Activated CD8-positive, alpha-beta T cell treated with anti-CD3 and anti-CD28 coated beads for 36 hours (primary cell): ENCODE results near the gene MAPK12. TPM values are rescaled to one million over a fixed set of nuclear protein-coding genes. Genes with fewer than 3 reads are reported as not detected.

Experiments
- ATAC-seq: fragments of 200-7000 bp; cut with Tn5 transposase; one replicate; pipeline ENCODE4 v1.10.0; 2021; ENCODE audit warnings: mild to moderate bottlenecking, moderate library complexity
- CTCF ChIA-PET: fragments of 350-600 bp; sonication (Branson Sonifier 250); formaldehyde crosslinking; loops from one replicate; lab custom pipeline; 2021; ENCODE audit warnings: antibody characterized with exemption; lab: Charles Lee
- POLR2A ChIA-PET: fragments of 350-600 bp; sonication (Branson Sonifier 250); formaldehyde crosslinking; loops from one replicate; lab custom pipeline; 2021; ENCODE audit warnings: antibody characterized with exemption; lab: Charles Lee
- DNase-seq: peaks from one replicate; pipeline ENCODE4 v3.0.0-alpha.2; 2020
- H3K27ac Mint-ChIP-seq: one replicate; pipeline ENCODE4 v1.8.0; 2021; ENCODE audit warnings: mild to moderate bottlenecking, mixed read lengths
- H3K27me3 Mint-ChIP-seq: one replicate; pipeline ENCODE4 v1.8.0; 2021; ENCODE audit warnings: mixed read lengths
- H3K36me3 Mint-ChIP-seq: one replicate; pipeline ENCODE4 v1.8.0; 2021; ENCODE audit warnings: low read depth, mixed read lengths
- H3K4me1 Mint-ChIP-seq: one replicate; pipeline ENCODE4 v1.8.0; 2021; ENCODE audit warnings: low read depth, mixed read lengths
- H3K4me3 Mint-ChIP-seq: one replicate; pipeline ENCODE4 v1.8.0; 2021; ENCODE audit warnings: mild to moderate bottlenecking, moderate library complexity, mixed read lengths
- H3K9me3 Mint-ChIP-seq: one replicate; pipeline ENCODE4 v1.8.0; 2021; ENCODE audit warnings: mixed read lengths
- intact Hi-C: fragments of 100-400 bp; cut with micrococcal nuclease; formaldehyde crosslinking; loops from one replicate; pipeline ENCODE4 v1.10.0; 2022
- total RNA-seq, 2 experiments: library from RNA; stranded (reverse); gene quantifications; one replicate each; pipeline ENCODE4 v1.2.3, GENCODE V29; 2021
- TF ChIP-seq, protein P1 (sequence below): fragments of 200-600 bp; IDR thresholded peaks from one replicate; pipeline ENCODE4 v1.8.0; 2022; ENCODE audit warnings: antibody characterized with exemption, mild to moderate bottlenecking

The MAPK12 gene
- total RNA-seq, 2 experiments from 2014 or later, result 7.9 to 9.2 TPM

DNA sequence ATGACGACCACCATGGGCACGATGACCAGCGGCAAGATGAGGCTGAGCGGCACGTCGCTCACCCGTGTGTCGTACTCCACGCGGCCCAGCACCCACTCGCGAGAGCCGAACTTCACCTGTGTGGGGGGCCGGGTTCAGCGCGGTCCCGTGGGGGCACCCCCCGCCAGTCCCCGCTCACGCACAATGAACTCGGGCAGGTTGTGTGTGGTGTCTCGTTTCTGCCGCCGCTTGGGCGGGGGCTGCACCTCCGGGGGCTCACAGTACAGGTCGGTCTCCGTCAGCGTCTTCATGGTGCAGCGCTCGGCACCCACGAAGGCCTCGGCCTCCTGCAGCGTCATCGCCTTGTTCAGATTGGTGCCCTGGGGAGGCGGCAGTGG is 19.9 kb upstream of the MAPK12 start:
- ATAC-seq (no peak), DNase-seq (no peak)
- peaks cover 2% of the 10 kb centered on the region for H3K36me3 Mint-ChIP-seq
- ChIA-PET POLR2A (no interaction called here), CTCF (no interaction called here)
- no peaks in the 10 kb centered on the region for H3K9me3 Mint-ChIP-seq
- no peaks in the 10 kb centered on the region for H3K27me3 Mint-ChIP-seq
- H3K4me3 Mint-ChIP-seq, result no peak overlapping the region
- no peak overlapping the region for H3K27ac Mint-ChIP-seq
- TF ChIP-seq, protein P1, sequence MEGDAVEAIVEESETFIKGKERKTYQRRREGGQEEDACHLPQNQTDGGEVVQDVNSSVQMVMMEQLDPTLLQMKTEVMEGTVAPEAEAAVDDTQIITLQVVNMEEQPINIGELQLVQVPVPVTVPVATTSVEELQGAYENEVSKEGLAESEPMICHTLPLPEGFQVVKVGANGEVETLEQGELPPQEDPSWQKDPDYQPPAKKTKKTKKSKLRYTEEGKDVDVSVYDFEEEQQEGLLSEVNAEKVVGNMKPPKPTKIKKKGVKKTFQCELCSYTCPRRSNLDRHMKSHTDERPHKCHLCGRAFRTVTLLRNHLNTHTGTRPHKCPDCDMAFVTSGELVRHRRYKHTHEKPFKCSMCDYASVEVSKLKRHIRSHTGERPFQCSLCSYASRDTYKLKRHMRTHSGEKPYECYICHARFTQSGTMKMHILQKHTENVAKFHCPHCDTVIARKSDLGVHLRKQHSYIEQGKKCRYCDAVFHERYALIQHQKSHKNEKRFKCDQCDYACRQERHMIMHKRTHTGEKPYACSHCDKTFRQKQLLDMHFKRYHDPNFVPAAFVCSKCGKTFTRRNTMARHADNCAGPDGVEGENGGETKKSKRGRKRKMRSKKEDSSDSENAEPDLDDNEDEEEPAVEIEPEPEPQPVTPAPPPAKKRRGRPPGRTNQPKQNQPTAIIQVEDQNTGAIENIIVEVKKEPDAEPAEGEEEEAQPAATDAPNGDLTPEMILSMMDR, result no peak
- intact Hi-C loops, result no loop called here
- H3K4me1 Mint-ChIP-seq, result no peaks in the 10 kb centered on the region

DNA sequence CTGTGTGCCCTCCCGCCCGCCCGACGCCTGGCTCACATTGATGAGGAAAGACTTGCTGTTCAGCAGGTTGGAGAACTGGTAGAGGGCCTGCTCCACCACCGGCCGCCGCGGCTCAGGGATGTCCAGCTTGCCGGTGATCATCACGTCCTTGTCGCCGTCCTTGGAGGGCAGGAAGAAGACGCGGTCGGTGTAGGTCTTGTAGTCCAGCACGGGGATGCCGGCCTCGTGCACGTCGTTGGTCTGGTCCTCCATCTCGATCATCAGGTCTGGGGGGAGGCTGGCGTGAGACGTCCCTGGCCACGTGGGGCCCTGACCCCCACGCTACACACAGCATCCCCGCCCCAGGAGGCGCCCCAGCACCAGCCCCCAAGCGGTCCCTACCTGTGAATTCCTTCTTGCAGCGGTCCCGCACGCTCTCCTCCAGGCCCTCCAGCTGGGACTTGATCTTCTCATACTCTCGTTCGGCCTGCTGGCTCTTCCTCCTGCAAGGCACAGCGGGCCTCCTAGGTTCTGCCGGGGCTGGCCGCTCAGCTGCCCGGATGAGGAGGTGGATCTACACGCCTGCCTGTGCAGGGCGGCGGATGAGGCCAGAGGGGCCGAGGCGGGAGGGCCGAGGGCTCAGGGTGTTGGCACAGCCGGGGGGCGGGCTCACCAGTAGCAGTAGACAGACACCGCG is 19.4 kb upstream of the MAPK12 start:
- Mint-ChIP-seq H3K27ac (no peak overlapping the region), H3K4me1 (no peaks in the 10 kb centered on the region), H3K36me3 (peaks cover 2% of the 10 kb centered on the region), H3K9me3 (no peaks in the 10 kb centered on the region), H3K4me3 (no peak overlapping the region), H3K27me3 (no peaks in the 10 kb centered on the region)
- DNase-seq, result no peak
- ATAC-seq, result no peak
- ChIA-PET POLR2A (no interaction called here), CTCF (no interaction called here)
- TF ChIP-seq, protein P1, result no peak
- intact Hi-C loops, result no loop called here

DNA sequence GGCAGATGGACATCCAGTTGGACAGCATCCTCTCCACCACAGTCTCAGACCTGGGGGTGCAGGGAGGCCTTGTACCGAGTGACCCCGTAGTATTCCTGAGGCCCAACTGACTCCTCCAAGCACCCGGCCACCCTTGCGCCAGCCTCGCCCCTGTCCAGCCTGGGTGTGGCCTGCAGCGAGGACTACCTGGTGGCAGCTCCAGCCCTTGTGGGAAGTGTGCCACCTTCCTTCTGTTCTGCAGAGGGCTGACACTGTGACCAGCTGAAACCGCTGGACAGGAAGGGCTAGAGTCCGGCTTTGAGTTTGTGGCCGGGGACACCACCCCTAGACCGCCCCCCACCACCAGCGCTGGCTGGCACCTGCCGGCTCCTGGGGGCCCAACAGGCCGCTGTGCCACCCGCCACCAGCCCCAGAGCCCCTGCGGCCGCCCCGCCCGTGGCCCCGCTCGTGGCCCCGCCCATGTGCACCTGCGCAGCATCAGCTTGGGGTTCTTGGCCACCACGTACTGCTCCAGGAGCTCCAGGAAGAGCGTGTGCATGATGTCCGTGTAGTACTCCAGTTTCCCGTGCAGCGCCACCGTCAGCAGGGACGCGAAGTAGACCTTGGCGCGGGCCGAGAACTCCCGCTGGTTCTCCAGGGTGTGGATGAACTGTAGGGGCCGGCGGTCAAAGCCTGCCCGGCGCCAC is 18.7 kb upstream of the MAPK12 start:
- ATAC-seq, result no peak
- H3K4me1 Mint-ChIP-seq, result no peaks in the 10 kb centered on the region
- POLR2A ChIA-PET, result no interaction called here

DNA sequence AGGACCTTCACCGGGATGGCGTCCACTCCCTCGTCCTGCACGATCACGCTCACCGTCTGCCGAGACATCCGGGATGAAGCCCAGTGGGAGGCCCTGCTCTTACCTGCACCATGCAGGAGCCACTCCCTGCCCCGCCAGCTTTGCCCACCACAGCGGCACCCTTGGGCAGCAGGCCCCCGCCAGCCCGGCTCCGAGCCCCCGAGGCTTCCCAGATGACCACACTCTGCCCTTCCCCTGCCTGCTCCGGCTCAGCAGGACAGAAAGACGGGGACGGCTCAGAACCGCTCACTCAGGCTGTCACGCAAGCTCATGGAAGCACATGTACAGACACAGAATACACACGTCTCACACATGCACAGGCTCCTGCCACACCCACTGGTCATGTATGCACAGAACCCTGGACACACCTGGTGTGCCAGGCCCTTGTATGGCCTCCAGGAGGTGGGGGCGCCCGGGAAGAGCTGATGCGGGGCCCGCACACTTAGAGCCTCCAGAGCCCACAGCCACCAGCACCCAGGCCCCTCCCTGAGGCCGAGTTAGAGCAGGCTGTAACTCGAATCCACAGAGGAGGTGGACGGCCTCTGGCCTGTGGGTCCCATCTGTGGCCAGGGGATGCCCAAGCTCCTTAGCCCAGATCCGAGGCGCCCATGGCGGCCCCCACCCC is 17.6 kb upstream of the MAPK12 start:
- Mint-ChIP-seq H3K9me3 (no peaks in the 10 kb centered on the region), H3K27me3 (no peaks in the 10 kb centered on the region), H3K36me3 (peaks cover 2% of the 10 kb centered on the region), H3K27ac (no peak overlapping the region), H3K4me1 (no peaks in the 10 kb centered on the region), H3K4me3 (no peak overlapping the region)
- POLR2A ChIA-PET, result no interaction called here
- DNase-seq, result no peak
- TF ChIP-seq, protein P1, result no peak
- CTCF ChIA-PET, result interaction anchor here (0.8 kb wide), 1 partner anchor 75 kb away, joined by 6 read pairs; no protein-coding TSS in a partner anchor
- intact Hi-C loops, result loop anchor here (5.0 kb wide), 1 partner anchor 48 kb away; the partner anchor contains the start of gene DENND6B
- ATAC-seq, result no peak

More for the DNA sequence above, 18.7 kb upstream of the MAPK12 start:
- CTCF ChIA-PET, result no interaction called here
- H3K27ac Mint-ChIP-seq, result no peak overlapping the region
- H3K4me3 Mint-ChIP-seq, result no peak overlapping the region
- DNase-seq, result no peak
- no peaks in the 10 kb centered on the region for H3K27me3 Mint-ChIP-seq
- H3K9me3 Mint-ChIP-seq, result no peaks in the 10 kb centered on the region
- intact Hi-C loops, result no loop called here
- TF ChIP-seq, protein P1, result no peak
- peaks cover 2% of the 10 kb centered on the region for H3K36me3 Mint-ChIP-seq

DNA sequence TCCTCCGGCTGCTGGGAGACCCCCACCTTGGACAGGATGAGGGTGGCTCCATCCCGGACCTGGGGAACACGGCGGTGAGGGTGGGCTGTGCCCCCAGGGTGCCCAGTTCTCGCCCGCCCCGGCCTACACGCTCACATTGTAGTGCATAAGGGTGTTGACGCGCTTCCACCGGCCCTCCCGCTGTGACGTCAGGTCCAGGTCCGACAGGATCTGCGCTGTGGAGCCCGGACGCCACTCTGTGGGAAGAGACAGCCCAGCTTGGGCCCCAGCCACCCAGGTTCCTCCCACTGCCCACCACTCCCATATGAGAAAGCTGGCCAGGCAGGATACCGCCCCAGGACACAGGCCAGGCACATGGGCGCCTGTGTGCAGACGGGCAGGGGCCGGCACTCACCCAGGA is 17.0 kb upstream of the MAPK12 start:
- DNase-seq, result no peak
- intact Hi-C loops, result loop anchor here (5.0 kb wide), 1 partner anchor 49 kb away; the partner anchor contains the start of gene DENND6B
- no peaks in the 10 kb centered on the region for H3K9me3 Mint-ChIP-seq
- no peaks in the 10 kb centered on the region for H3K27me3 Mint-ChIP-seq
- TF ChIP-seq, protein P1, result no peak
- ATAC-seq, result no peak
- no peak overlapping the region for H3K27ac Mint-ChIP-seq
- no peaks in the 10 kb centered on the region for H3K4me1 Mint-ChIP-seq
- CTCF ChIA-PET, result no interaction called here
- peaks cover 2% of the 10 kb centered on the region for H3K36me3 Mint-ChIP-seq
- POLR2A ChIA-PET, result no interaction called here
- H3K4me3 Mint-ChIP-seq, result no peak overlapping the region
